Activated gamma-delta T cell treated with anti-CD3 and anti-CD28 coated beads, Interleukin-2, amount 50 U/mL, for 16 hours (primary cell): ENCODE measurements around the gene KRTAP20-3.

ENCODE experiments used
- DNase-seq: peaks from one replicate; pipeline ENCODE4 v3.0.0-alpha.2; 2020; ENCODE audit warnings: low read depth

KRTAP20-3 gene

DNA sequence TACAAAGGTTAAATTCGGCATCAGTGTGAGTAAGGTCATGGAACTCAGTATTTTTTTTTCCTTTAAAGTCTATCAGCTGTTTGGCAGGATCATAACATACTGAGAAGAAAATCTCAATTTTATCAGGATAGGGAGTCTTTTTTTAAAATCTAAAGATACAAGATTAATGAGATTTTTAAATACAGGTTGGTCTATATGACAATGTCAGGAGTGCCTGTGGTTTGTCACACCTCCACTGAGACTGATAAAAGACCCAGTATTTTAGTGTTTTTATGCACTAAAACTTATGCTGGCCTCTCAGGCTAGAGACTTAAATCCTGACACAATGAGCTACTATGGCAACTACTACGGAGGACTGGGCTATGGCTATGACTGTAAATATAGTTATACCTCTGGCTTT is at the start of gene KRTAP20-3:
Gene KRTAP20-3 (plus strand): TSS at position 301 of the 400 bp plus-strand sequence.
- no peak for DNase-seq

DNA sequence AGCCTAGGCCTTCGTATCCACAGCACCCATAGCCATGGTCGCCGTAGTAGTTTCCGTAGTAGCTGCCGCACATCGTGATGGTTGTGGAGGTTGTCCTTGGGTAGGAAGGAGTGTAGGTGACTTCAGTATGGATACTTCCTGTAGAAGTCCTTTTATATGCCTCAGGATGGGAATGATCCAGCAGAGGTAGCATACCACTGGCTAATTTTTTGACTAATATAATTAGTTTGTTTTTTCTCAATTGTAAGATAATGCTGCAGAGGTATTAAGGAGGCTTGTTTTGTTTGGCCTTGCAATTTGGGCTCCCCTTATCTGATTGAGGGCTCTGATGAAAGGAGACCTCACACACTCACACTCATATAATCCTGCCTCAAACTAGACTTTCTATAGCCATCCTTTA is 43.9 kb upstream of the KRTAP20-3 start, which contains the start of gene KRTAP6-2:
Gene KRTAP6-2 (minus strand): TSS at position 101 of the 400 bp plus-strand sequence. CDS start 28 bp downstream, at position 73.
- DNase-seq = no peak

DNA sequence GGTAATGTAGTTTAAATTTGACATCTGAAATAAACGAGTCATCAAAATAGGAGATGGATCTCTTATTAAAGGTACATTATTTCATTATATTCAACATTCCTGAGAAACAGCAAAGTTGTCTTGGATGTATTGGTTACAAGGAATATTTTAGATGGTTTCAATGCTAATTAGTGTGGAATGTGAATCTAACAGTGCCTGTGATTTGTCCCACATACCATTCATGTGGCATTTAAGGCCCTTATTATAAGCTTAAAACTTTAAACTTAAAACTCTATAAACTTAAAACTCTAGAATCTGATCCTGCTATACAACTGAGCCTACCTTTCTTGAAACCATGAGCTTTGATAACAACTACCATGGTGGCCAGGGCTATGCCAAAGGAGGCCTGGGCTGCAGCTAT is 41.9 kb upstream of the KRTAP20-3 start, which contains the start of gene KRTAP22-1:
Gene KRTAP22-1 (plus strand): TSS at position 301 of the 400 bp plus-strand sequence.
- no peak for DNase-seq

DNA sequence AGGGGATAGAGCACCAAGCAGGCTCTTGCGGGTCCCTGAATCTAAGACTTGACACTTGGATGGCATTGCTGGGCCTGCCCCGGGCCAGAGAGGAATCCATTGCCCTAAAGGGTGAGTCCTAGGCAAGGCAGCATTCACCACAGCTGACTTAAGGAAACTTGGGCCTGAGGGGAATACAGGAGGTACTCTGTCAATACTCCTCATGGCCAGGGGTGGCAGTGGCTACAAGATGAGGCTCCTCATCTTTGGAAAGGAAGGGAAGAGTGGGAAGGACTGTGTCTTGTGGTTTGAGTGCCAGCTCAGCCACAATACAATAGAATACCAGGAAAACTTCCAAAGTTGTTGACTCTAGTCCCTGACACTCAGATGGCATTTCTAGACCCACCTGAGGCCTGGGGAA is 36.7 kb upstream of the KRTAP20-3 start:
- no peak for DNase-seq

DNA sequence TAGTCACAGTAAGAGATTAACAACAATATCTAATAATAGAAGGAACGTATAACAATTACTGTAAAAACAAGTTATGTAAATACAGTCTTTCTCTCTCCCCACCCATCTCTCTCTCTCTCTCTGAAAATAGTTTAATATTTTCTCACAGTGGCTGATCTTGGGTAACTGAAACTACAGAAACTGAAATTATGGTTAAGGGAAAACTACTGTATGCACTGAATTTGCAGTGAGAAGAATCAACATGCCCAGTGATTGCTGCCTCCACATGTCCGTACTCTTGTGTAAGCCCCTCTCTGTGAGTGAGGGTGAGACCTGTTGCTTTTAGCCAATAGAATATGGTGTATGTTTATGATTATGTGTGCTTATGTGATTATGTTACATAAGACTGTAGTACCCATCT is 30.5 kb upstream of the KRTAP20-3 start:
- no peak for DNase-seq

DNA sequence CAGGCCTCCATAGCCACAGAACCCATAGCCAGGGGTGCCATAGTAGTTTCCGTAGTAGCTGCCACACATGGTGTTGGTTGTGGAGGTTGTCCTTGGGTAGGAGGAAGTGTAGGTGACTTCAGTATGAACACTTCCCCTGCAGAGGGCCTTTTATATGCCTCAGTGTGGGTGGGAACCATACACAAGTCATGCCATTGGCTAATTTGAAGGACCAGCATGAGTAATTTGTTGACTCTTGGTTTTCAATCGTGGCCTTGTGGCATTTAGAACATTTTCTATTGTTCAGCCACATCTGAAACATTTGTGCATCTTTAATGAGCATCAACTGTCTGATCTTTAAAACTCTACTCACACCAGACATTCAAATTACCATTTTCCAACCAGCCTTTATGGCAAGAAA is 28.8 kb upstream of the KRTAP20-3 start, which contains the start of gene KRTAP6-1:
Gene KRTAP6-1 (minus strand): TSS at position 95 of the 400 bp plus-strand sequence. CDS start 26 bp downstream, at position 69.
- DNase-seq = no peak

DNA sequence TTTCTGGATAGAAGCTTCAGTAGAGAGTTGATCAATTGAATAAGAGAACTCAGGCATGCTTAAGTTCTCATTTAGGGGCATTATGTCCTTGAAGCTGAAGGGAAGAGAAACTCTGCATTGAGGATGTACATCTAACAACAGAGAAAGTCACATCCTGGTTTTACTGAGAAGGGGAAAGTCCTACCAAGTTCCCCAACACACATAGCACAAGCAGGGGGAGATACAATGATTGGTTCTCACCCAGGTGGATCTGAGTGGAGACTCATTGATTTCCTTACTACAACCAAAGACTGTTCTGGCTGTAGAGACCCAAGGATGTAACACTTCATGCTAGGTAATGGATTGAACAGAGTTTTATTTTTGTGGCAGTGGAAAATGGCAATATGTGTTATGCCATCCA is 27.5 kb upstream of the KRTAP20-3 start:
- DNase-seq = no peak

DNA sequence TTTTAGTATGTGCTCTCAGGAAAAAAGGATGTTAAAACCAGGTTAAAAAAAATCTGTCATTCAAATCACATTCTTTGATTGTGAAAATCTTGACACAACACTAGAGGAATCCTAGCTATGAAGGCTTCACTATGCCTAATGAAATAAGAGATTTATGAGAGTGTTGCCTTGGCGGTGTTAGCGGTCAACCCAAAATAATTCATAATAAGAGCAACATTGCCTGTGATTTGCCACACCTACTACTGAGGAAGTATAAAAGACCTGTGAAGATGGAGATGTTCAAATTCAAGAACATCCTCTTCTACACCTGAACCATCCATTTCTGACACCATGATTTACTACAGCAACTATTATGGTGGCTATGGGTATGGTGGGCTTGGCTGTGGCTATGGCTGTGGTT is 26.5 kb upstream of the KRTAP20-3 start, which contains the start of gene KRTAP20-1:
Gene KRTAP20-1 (plus strand): TSS at position 301 of the 400 bp plus-strand sequence. CDS start 30 bp downstream, at position 331.
- DNase-seq = no peak

DNA sequence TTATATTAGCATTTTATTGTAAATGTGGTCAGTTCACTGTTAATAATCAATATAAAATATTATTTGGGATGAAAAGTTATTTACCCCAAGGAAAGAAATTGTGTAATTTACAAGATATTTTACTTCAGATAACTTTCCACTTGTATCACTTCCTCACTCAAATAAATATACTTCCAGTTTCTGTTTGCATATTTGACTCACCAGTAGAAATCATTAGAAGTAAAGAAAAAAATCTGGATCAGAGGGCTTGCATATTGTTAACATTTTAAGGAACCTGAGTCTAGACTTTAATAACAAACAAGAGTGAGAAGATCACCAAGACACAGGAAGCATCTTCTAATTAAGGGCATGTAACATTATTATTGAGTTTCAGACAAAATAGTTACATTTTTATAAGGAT is 22.6 kb upstream of the KRTAP20-3 start:
- no peak for DNase-seq

DNA sequence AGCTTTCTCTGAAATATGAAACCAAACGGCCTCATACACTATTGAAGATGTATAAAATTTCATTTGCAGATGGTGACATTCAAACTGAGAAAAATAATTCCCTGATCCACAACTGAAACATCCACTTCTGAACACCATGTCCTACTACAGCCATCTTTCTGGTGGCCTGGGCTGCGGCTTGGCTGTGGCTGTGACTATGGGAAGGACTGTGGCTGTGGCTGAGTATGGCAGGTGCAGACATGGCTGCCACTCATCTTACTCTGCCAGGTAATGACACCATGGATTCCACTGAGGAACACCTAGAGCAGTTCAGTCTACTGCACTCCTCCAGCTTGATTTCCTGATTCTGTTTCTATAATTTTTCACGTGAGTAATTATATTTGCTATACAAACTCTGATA is 22.1 kb upstream of the KRTAP20-3 start, which contains the start of gene KRTAP20-4:
Gene KRTAP20-4 (plus strand): TSS at position 106 of the 400 bp plus-strand sequence.
- DNase-seq = no peak

DNA sequence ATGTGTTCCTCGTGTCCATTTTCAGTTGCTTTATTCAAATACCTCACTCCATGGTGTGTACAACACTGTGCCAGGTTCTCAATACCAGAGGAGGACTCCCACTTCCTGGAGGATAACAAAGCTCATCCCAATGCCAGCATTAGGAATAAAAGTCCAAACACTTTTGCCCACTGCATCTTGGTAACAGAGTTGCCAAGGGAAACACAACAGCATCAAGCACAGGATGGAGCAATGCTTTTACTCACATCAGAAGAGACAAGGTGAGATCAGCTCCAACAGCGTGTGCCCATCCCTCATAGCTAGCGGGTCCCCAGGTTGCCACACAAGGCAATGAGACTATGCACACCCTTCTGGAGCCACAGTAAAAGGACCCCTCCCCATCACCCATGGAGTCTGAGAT is 19.3 kb upstream of the KRTAP20-3 start:
- DNase-seq = no peak

DNA sequence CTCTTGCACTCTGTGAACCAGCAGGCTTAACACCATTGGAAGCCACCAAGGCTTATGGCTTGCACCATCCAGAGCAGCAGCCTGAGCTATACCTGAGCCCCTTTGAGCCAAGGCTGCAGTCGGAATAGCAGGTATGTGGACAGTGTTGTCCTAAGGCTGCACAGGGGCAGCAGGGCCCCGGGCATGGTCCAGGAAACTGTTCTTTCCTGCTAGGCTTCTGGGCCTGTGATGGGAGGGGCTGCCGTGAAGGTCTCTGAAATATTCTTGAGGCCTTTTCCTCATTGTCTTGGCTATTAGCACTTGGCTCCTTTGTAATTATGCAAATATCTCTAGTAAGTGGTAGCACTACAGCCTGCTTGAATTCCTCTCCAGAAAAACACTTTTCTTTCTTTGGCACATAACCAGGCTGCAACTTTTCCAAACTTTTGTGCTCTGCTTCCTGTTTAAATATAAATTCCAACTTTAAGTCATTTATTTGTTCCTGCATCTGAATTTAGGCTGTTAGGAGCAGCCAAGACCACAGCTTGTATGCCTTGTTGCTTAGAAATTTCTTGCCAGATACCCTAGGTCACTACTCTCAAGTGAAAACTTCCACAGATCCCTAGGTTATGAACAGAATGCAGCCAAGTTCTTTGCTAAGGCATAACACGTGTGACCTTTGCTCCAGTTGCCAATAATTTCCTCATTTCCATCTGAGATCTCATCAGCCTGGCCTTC is 17.1 kb upstream of the KRTAP20-3 start:
- no peak for DNase-seq

DNA sequence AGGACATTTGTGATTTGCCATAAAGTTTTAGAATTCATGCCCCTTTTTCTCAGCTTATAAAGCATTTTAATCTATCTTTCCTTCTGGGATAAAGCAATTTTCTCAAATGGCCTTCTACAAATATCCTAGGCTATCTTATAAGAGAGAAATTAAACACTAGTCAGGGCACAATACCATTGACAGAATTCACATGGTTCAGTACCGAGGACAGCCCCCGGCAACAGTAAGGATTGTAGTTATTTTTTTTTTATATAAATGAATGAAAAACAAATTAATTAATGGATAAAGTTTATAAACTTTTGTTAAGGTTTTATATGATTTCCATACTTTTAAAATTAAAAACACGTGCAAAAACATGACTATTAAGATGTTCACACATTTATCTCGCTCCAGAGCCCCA is 14.6 kb upstream of the KRTAP20-3 start:
- DNase-seq = no peak

DNA sequence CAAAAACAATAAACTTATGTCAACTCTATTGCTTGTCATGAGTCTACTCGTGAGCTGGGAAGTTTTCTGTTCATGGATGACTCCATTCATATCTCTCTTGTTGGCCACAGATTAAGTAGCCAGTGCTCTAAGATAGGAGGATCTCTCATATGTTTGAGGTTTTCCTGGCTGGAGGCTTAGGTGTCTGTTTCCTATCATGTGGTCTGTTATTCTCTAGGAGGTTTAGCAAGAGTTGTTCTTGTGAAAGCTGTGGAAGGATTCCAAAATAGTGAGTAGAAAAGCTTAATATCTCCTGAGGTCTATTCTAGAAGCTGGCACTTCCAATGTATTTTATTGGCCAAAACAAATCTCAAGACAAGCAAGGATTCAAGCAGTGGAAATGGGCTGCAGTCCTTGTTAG is 13.5 kb upstream of the KRTAP20-3 start:
- DNase-seq = no peak

DNA sequence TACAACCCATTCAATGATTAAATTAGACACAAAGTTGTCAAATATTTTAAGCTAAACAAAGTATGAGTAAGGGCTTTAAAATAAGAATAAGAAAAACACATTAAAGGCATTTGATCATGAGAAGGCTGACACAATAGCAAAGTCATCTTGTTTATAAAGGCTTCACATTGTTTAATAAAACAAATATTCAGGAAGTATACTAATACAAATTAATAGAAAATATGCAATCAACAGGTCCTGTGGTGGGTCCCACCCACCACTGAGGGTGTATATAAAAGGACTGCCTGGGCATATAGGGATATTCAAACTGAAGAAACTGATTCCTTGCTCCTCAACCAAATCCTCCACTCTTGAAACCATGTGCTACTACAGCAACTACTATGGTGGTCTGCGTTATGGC is 7.8 kb upstream of the KRTAP20-3 start, which contains the start of gene KRTAP20-2:
Gene KRTAP20-2 (plus strand): TSS at position 301 of the 400 bp plus-strand sequence. CDS start 58 bp downstream, at position 359.
- no peak for DNase-seq

DNA sequence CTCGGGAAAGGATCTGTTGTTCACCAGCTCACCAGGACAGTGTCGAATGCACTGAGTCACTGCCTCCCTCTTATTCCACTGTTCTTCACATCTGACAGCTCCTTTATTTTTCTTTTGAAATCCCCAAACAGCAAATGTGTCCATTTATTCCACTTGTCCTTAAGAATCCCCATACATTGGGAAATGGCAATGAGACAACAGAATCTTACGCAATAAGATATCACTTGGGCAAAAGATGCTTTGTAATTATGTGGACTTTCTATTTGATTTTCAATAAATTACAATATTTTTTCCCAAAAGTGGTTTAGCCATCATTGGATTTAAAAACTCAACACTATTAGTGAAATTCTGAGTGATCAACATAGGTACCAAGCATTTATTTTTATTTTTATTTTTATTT is 4.0 kb upstream of the KRTAP20-3 start:
- DNase-seq = no peak

DNA sequence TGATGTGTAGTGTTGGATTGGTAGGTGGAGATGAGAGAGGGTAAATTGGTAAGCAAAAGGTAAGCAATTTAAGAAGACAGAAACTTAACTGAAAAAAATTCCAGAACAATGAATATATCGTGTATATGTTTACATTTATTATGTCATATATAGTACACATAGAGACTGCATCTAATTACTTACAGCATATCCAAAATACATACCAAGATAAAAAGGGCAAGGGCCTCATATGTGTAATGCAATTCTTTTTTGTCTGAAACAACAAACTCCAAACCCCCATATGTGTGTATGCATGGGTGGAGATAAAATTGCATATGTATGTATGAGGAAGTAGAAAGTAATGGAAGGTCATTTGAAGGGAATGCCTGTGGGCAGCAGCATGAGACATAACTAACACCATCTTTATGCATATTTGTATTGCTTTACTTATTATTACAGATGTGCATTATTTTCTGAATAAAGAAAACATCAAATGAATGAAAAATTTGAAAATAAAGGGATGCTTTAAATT is 4.3 kb downstream of the KRTAP20-3 start:
- no peak for DNase-seq

DNA sequence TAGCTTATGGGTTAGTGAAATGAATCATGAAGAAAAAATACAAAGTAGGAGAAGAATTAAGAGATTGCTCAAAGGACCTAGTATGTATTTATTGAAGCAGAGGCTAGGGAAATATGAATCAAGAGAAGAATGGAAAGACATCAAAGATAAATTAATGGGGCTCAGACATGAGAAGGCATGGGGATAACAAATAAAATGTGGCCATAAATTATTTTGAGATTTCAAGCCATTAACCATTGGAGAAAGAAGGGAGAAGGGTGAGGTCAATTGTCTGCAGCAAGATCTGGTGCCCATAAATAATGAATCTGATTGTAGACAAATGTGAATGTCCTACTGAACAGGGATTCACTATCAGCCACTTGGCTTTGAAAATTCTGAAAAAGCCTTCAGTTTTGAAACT is 10.2 kb downstream of the KRTAP20-3 start:
- no peak for DNase-seq

DNA sequence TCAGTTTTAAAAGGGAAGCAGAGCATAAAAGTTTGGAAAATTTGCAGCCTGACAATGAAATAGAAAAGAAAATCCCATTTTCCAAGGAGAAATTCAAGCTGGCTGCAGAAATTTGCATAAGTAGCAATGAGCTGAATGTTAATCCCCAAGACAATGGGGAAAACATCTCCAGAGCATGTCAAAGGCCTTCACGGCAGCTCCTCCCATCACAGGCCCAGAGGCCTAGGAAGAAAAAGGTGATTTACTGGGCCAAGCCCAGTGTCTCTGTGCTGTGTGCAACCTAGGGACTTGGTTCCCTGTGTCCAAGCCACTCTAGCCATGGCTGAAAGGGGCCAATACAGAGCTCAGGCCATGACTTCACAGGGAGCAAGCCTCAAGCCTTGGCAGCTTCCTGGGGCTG is 26.1 kb downstream of the KRTAP20-3 start:
- no peak for DNase-seq

DNA sequence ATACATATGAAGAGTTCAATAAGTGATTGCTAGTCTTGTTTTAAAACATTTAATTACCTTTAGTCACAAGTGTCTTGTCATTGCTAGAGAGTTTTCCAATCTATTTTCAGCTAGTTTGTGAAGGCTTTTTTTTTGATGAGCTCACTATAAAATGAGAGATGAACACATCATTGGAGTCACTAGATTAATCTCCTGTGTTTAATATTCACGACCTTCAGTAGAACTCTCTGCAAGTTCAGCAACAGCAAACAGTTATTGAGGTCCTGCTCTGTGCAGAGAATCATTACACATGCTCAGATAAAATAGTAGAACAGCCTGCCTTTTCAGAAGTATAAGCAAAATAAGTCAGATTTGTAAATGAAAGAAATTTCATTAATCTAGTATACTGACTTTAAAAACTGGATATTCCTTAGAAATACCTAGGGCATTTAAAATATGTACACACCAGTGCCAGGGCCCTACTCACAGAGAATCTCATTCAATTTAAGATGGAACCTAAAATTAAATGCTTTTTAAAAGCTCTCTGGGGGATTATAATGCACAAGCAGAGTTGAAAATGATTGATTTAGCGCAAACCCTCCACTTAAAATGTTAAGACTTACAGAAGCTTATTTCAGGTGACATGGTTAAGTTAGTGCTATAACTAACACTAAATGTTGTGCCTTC is 30.5 kb downstream of the KRTAP20-3 start:
- no peak for DNase-seq

DNA sequence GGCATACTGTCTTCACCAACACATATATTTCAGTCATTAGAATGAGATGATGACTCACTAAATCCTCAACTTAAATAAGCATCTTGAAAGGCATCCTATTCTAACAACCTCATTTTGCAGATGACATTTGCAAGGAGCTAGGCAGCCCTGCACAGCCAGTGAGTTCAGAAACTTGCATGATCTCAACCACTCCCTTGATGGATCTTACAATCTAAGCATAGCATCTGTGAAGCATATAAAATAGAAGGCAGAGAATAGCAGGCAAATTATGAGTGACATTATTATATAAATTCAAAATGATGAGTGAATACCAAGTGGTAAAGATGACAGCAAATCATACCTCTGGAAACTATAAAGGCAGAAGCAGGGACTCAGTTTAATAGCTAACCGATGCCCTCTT is 31.6 kb downstream of the KRTAP20-3 start:
- DNase-seq = no peak

DNA sequence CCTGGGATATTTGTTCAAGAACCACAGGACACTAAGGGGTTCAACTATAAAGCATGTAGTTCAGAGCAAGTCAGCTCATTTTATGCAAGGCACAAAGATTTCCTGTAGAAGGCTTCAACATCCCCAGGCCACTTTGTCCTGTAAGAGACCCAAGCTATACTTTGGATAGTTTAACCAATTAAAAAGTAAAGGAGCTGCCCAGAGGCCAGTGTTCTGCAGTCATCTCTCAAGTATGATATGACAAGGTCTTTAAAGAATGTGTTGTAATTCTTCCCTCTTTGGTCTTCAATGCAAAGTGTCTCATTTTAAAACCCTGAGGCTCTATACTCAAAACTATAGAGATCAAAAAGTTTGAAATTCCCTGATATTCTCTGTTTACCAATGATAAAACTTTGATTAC is 34.1 kb downstream of the KRTAP20-3 start:
- DNase-seq = no peak

DNA sequence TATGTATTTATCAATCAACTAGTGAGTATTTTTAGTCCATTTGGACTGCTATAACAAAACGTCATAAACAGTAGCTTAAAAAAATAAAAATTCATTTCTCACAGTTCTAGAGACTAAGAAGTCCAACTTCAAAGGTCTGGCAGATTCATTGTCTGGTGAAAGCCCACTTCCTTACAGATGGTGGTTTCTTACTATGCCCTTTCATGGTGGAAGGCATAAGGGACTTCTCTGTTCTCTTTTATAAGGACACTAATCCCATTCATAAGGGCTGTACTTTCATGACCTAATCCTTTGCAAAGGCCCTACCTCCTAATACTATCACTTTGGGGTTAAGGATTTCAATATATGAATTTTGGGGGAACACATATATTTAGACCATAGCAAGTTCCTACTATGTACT is 37.9 kb downstream of the KRTAP20-3 start:
- no peak for DNase-seq
